ENCODE results near the gene CDH10. TPM values are rescaled to one million over a fixed set of nuclear protein-coding genes. Genes with fewer than 3 reads are reported as not detected.

CDH10 gene
- total and polyA plus RNA-seq, 7 donors = under 0.01 to 0.54 (median 0.24) TPM; not detected in 3

DNA sequence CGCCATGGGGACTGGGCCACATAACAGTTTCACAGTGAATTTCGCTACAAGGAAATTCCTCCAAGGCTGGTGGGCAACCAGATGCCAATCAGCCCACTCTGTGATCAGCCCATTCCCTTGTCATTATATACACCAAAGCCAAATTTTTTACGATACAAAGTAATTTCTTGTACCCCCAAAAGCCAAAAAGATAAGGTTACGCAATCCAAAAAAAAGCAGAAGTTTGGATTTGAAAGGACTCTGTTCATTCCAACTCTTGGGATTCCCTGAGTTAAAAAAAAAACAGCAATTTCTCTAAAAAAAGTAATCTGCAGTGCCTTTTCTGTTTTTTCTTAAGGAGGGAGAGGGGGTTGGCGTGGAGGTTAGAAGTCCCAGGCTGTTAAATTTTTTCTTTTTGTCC is 166.8 kb downstream of the CDH10 start:
- TF ChIP-seq EP300 (IDR thresholded peaks at IDR 0.05) = no peak
- no peak for TF ChIP-seq POLR2A (IDR thresholded peaks at IDR 0.05)
- TF ChIP-seq, protein P1, sequence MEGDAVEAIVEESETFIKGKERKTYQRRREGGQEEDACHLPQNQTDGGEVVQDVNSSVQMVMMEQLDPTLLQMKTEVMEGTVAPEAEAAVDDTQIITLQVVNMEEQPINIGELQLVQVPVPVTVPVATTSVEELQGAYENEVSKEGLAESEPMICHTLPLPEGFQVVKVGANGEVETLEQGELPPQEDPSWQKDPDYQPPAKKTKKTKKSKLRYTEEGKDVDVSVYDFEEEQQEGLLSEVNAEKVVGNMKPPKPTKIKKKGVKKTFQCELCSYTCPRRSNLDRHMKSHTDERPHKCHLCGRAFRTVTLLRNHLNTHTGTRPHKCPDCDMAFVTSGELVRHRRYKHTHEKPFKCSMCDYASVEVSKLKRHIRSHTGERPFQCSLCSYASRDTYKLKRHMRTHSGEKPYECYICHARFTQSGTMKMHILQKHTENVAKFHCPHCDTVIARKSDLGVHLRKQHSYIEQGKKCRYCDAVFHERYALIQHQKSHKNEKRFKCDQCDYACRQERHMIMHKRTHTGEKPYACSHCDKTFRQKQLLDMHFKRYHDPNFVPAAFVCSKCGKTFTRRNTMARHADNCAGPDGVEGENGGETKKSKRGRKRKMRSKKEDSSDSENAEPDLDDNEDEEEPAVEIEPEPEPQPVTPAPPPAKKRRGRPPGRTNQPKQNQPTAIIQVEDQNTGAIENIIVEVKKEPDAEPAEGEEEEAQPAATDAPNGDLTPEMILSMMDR (IDR thresholded peaks at IDR 0.05) = no peak
- no peak for TF ChIP-seq POLR2AphosphoS5 (IDR thresholded peaks at IDR 0.05)
- H3K4me3 ChIP-seq = no peak overlapping the region
- no peaks in the 10 kb centered on the region for H3K4me1 ChIP-seq
- DNase-seq = no peak
- H3K27me3 ChIP-seq = no peaks in the 10 kb centered on the region
- intact Hi-C loops (cut with DNase I) = no loop called here
- H3K27ac ChIP-seq = no peak overlapping the region
- no peaks in the 10 kb centered on the region for H3K36me3 ChIP-seq
- H3K9me3 ChIP-seq = peaks cover 0 to 6% (median 0%) of the 10 kb centered on the region in 4 donors
- 84 to 88% methylated on average over 5 of the region's 5 CpGs for WGBS, 2 donors

DNA sequence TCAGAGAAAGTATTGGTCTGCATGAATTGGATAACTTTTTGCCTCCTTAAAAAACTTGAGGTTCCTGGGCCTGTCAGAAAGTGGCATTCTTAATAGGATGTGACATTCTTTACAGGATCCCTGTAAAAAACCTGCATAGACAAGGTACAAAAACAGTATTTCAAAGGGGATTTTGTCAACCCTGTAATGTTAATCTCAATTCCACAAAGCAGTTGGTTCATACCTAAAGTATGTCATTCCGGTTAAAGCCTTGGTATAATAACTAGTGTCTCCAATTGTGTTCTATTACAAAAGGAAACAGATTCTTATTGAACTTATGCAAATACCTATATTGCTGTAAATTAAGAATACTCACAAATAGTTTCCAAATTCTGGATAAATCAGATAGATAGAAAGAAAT is 169.7 kb downstream of the CDH10 start:
- H3K9me3 ChIP-seq = peaks cover 0 to 5% (median 0%) of the 10 kb centered on the region in 4 donors
- no peak overlapping the region for H3K27ac ChIP-seq
- H3K27me3 ChIP-seq = no peaks in the 10 kb centered on the region
- H3K4me3 ChIP-seq = no peak overlapping the region
- H3K36me3 ChIP-seq = no peaks in the 10 kb centered on the region
- 90 to 95% methylated on average over 1 of the region's 1 CpG for WGBS, 2 donors
- H3K4me1 ChIP-seq = no peaks in the 10 kb centered on the region
- no peak for TF ChIP-seq EP300 (IDR thresholded peaks at IDR 0.05)
- no peak for TF ChIP-seq POLR2AphosphoS5 (IDR thresholded peaks at IDR 0.05)
- TF ChIP-seq, protein P1 (IDR thresholded peaks at IDR 0.05) = no peak
- TF ChIP-seq POLR2A (IDR thresholded peaks at IDR 0.05) = no peak
- no peak for DNase-seq
- intact Hi-C loops (cut with DNase I) = no loop called here

DNA sequence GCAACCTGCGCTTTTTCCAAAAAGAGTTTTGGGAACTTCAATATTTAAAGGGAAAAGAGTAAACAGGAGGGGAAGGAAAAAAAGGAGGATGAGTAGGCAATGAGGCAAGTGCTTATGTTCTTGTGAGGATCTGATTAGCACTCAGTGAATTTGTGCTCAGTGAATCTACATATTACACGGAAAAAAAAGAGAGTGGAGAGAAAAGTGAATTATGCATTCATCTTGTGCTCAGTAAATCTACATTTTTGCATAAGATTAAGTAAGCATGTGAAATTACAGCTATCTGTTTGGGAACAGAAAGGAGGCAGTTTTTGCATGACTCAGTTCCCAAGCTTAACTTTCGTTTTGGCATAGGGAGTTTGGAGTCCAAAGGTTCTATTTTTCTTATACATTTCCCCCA is 170.1 kb downstream of the CDH10 start:
- intact Hi-C loops (cut with DNase I) = no loop called here
- Histone ChIP-seq H3K27me3 (no peaks in the 10 kb centered on the region), H3K4me3 (no peak overlapping the region), H3K36me3 (no peaks in the 10 kb centered on the region), H3K27ac (no peak overlapping the region), H3K4me1 (no peaks in the 10 kb centered on the region), H3K9me3 (peaks cover 0 to 2% (median 0%) of the 10 kb centered on the region in 4 donors)
- 65 to 74% methylated on average over 3 of the region's 3 CpGs for WGBS, 2 donors
- TF ChIP-seq POLR2AphosphoS5 (IDR thresholded peaks at IDR 0.05) (no peak), POLR2A (IDR thresholded peaks at IDR 0.05) (no peak), EP300 (IDR thresholded peaks at IDR 0.05) (no peak)
- TF ChIP-seq, protein P1 (IDR thresholded peaks at IDR 0.05) = no peak
- DNase-seq = no peak

DNA sequence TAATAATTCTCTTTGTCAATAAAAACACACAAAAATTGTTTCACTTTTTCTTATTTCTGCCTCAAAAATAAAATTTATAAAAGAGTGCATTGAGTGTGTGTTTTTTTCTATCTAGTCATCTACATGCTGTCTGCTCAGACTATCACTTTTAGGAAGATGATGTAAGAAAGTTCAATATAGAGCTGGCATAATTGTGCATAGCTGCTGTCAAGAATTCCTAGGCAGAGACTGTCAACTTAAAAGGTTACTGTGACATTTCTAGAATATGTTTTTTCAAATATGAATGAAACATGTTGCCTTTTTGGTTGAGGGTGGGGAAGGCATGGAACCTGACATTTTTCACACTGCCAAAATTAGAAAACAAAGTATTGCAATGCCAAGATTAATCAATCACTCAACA is 172.3 kb downstream of the CDH10 start:
- H3K9me3 ChIP-seq = peaks cover 0 to 2% (median 0%) of the 10 kb centered on the region in 4 donors
- H3K36me3 ChIP-seq = no peaks in the 10 kb centered on the region
- DNase-seq = no peak
- H3K27me3 ChIP-seq = no peaks in the 10 kb centered on the region
- H3K4me3 ChIP-seq = no peak overlapping the region
- no peak for TF ChIP-seq EP300 (IDR thresholded peaks at IDR 0.05)
- no peak for TF ChIP-seq POLR2AphosphoS5 (IDR thresholded peaks at IDR 0.05)
- TF ChIP-seq, protein P1 (IDR thresholded peaks at IDR 0.05) = no peak
- TF ChIP-seq POLR2A (IDR thresholded peaks at IDR 0.05) = no peak
- intact Hi-C loops (cut with DNase I) = no loop called here
- no peak overlapping the region for H3K27ac ChIP-seq
- H3K4me1 ChIP-seq = no peaks in the 10 kb centered on the region

DNA sequence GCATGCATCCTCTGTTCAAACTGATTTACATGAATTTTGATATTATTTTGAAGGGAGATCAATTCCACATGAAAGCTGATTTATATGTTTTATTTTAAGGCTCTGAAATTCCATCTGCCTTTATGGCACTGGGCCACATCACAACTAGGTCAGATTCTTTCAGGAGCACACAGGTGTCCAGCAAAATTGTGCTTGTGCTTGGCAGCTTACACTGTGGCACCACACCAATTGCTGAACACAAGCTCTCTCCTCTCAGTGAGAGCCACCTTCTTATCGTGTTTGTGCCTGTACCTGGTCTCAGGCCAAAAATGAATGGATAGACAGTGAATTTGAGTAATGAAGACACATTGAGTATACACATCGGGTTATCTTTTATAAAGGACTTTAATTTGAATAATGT is 200.4 kb downstream of the CDH10 start:
- H3K4me3 ChIP-seq = no peak overlapping the region
- no peak overlapping the region for H3K27ac ChIP-seq
- no peaks in the 10 kb centered on the region for H3K36me3 ChIP-seq
- no peaks in the 10 kb centered on the region for H3K4me1 ChIP-seq
- H3K27me3 ChIP-seq = no peaks in the 10 kb centered on the region
- intact Hi-C loops (cut with DNase I) = no loop called here
- TF ChIP-seq, protein P1 (IDR thresholded peaks at IDR 0.05) = no peak
- TF ChIP-seq EP300 (IDR thresholded peaks at IDR 0.05) (no peak), POLR2A (IDR thresholded peaks at IDR 0.05) (no peak), POLR2AphosphoS5 (IDR thresholded peaks at IDR 0.05) (no peak)
- 52 to 74% methylated on average over 2 of the region's 2 CpGs for WGBS, 2 donors
- no peak for DNase-seq
- H3K9me3 ChIP-seq = no peaks in the 10 kb centered on the region

Data from sigmoid colon (tissue), 7 donors.